ENCODE data around the gene RSRC1.

GRCh38 chr3:158221426-158221825, 111.5 kb downstream of the RSRC1 start:
- TF ChIP-seq CTCF (IDR thresholded peaks at IDR 0.05 in 8 of 11, conservative IDR thresholded peaks at IDR 0.05 in 3 of 11) (no peak), POLR2AphosphoS5 (IDR thresholded peaks at IDR 0.05) (no peak), POLR2A (IDR thresholded peaks at IDR 0.05) (no peak)

All from spleen (tissue), 7 donors.